ENCODE measurements around the gene CNTRL.

CNTRL gene

DNA sequence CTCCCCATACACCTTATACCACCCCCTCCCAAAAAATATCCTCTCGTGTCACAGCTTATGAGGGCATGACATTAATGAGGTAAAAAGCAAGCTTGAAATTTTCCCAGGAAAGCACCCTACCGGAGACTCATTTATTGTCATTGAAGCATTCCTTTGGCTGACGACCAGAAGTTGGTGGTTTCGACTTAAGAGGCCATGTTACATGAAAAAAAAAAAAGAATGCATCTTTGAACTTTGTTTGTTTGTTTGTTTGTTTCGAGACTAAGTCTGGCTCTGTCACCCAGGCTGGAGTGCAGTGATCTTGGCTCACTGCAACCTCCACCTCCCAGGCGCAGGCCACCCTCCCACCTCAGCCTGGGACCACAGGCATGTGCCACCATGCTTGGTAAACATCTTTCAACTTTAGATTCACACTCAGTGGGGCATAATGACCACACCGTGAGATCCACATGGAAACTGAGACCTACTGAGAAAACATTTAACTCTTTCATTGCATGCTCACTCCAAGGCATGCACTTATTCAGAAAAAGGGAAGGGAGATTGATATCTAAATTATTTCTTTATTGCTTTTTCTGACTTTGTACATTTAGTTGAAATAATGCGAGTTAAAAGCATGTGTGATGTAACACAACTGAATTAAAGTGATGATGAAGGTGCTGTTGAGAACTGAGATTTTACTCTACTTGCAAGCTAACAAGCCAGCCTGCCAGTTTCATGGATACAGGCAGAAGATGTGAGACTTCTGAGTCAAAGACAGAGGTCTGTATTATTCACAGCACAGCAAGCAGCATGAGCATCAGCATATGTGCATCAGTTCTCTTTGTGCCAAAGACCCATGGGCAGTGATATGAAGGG is 132.0 kb downstream of the CNTRL start:
- no peak for DNase-seq

DNA sequence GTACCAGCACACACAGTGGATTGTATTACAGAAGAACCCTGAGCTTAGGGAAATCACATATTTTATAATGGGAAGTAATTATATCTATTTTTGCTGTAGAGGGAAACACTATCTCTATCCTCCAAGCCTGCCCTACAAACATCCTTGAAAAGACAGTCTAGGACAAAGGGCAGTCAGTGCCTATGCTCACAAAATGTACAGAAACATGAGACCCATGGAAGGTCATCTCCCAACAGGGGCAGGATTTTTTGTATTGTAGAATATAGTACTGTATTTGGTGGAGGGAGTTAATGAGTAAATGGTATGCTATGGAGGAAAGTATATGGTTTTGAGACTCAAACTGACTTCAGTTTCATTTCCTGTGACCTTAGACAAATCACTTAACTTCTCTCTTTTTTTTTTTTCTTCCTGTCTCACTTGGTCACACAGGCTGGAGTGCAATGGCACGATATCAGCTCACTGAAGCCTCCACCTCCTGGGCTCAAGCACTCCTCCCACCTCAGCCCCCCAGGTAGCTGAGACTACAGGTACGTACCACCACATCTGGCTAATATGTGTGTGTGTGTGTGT is 132.7 kb downstream of the CNTRL start:
- DNase-seq: no peak

- peak; percentile 46 for DNase-seq
These were observed 135.8 kb downstream of the CNTRL start for GRCh38 chr9:121210536-121210935.

DNA sequence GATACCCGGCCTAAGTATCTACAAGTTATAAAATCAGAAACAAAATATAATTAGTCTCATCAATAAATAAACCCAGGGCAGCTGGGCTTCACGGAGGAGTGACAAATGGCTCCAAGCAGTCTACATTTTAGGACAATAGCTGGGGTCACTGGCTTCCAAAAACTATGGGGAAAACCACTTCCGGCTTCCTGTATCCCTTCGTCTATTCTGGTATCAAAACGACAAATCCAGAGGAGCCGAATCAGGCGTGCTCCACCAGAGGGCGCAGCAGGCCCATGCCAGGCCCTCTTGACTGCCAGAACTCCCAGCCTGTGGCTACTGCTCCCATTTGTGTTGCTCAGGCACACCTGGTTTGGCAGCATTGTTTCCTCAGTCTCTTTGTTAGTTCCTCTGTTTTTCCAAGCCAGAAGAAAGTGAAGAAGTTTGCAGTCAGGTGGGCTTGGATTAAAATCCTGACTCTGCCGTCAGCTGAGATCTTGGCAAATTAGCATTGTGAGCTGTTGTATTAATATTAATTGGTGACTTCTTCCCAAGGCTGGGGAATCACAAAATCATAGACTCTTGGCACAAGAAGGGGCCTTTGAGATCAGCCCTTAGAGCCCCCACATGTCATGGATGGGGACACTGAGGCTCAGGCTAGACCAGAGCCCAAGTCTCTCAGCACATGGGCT is 138.5 kb downstream of the CNTRL start:
- DNase-seq: peak; percentile 94

- no peak for DNase-seq
These were observed 139.2 kb downstream of the CNTRL start for GRCh38 chr9:121214005-121214404.

DNA sequence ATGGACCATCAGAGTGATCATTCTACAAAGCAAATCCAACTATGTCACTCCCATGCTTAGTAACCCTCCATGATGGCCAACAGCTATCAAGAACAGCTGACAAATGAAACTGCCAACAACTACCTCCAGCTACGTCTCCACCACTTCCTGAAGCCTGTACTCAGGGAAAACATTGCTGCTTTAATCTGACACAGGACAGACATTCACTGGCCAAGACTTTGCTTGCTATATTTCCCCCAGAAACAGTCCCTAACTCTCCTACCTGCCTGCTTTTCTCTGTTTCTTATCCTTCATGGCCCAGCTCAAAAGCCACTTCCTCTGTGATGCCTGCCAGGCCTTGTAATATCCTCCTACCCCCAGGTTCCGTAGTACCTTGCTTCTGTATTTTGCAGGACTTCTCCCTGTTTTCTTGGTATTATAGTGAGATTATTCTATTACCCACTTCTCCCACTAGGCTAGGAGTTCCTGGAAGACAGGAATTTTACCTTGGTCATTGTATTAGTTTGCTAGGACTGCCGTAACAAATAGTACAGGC is 141.6 kb downstream of the CNTRL start:
- DNase-seq: peak; percentile 53

DNA sequence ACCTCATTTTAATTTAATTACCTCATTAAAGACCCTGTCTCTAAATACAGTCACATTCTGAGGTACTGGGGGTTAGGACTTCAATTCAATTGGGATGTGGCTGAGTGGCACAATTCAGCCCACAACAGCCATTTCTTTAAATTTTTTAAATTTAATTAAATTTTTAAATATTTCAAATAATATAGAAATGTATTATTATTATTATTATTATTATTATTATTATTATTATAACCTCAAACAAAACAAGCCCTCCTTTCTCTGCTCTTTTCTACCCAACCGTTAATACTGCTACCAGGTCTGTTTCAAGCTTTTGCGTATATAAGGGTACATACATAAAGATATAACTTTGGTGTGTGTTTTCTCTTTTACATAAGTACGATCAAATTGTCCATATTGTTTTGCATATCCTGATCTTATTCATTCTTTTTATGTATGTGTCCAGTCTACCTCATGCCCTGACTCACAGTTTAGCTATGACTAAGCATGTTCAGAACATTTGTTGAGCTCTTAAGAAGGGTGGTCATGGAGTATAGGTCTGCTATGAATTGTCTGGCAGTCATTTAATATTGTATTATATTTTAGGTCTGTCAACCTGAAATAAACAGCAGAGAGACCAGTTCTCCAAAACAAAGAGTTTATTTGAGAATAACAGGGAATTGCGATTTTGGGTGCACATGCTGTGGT is 143.0 kb downstream of the CNTRL start:
- DNase-seq: no peak

GRCh38 chr9:121218357-121219027 is 143.7 kb downstream of the CNTRL start:
- DNase-seq: no peak

GRCh38 chr9:121219530-121219929 is 144.8 kb downstream of the CNTRL start:
- no peak for DNase-seq

GRCh38 chr9:121220996-121221663 is 146.4 kb downstream of the CNTRL start:
- peak; percentile 41 for DNase-seq

GRCh38 chr9:121221664-121222055 is 146.9 kb downstream of the CNTRL start:
- DNase-seq: no peak

DNA sequence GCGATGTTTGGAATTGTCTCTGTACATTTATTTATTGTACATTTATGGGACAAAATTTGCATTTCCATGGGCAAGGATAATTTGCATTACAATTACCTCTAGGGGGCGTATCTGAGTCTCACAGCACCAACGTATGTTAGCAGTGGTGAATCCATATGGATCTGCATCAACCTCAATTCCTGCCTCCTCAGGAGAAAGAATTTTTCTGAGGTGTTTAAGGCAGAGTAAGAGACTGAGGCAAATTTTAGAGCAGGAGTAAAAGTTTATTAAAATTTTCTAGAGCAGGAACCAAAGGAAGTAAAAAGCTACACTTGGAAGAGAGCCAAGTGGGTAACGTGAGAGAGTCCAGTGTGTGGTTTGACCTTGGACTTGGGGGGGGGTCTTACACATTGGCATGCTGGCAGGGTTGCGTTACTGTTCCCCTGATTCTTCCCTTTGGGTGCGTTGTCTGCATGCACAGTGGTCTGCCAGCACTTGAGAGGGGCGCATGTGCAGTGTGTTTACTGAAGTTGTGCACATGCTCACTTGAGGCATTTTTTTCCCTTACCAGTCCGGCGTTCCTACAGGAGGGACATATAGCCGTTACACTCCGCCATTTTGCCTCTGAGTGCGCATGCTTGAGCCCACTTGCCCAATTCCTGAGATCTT is 147.9 kb downstream of the CNTRL start:
- peak; percentile 78 for DNase-seq

- no peak for DNase-seq
These were observed 150.5 kb downstream of the CNTRL start for GRCh38 chr9:121225240-121225639.

DNA sequence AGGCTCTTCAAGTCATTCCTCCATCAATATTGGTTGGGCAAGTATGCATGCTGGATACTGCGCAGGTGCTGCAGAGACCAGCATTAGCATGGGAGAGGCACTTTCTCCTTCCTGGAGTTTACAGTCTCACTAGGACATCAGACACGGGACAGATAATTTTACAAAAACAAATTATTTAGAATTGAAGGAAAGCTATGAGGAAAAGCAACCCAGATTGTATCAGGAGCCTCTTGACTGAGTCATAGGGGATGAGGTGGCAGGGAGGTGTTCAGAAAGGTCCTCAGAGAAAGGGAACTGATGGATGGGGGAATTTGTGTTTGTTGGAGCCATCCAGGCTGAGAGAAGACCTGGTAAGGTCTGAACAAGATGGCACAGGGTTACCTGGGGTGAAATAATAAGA is 151.4 kb downstream of the CNTRL start:
- DNase-seq: no peak

Measured in hematopoietic multipotent progenitor cell treated with erythropoietin and hydrocortisone succinate and interleukin-3 and kit ligand, for 4 days (in vitro differentiated cells).